ENCODE data around the gene FAR1. TPM values are rescaled to one million over a fixed set of nuclear protein-coding genes. Genes with fewer than 3 reads are reported as not detected.

FAR1 gene
- total RNA-seq, 1 donor from 2014 or later, result 69.0 TPM

DNA sequence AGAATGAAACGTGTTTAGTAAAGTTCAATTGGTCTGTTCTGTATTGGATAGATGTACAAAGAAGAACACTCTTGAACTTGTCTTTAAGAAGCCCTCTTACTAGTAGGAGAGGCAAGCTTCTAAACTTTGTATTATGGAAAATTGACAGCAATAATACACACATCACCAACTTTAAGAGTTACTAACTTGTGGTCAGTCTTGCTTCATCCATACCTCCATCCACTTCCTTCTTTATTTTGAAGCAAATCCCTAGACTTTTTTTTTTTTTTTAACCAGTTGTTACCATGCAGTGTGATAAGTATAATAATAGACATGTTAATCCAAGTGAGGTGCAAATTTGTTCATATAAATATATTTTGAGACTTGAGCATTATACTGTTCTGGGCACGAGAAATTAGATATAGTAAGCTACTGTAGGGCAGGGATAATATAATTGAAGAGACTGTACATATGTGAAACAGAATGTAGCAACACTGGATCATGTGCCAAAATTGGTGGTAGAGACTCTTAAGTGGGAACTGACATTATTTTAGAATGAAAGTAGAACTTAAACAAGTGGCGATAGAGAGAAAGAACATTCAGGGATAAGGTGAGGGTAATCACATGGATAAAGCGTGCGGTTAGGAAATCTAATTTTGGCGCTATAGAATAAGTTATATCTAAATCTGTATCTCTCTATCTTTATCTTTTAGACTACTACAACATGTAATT is 6.5 kb downstream of the FAR1 start:
- peaks cover 19% of the 10 kb centered on the region for H3K36me3 Mint-ChIP-seq
- TF ChIP-seq, protein P1, sequence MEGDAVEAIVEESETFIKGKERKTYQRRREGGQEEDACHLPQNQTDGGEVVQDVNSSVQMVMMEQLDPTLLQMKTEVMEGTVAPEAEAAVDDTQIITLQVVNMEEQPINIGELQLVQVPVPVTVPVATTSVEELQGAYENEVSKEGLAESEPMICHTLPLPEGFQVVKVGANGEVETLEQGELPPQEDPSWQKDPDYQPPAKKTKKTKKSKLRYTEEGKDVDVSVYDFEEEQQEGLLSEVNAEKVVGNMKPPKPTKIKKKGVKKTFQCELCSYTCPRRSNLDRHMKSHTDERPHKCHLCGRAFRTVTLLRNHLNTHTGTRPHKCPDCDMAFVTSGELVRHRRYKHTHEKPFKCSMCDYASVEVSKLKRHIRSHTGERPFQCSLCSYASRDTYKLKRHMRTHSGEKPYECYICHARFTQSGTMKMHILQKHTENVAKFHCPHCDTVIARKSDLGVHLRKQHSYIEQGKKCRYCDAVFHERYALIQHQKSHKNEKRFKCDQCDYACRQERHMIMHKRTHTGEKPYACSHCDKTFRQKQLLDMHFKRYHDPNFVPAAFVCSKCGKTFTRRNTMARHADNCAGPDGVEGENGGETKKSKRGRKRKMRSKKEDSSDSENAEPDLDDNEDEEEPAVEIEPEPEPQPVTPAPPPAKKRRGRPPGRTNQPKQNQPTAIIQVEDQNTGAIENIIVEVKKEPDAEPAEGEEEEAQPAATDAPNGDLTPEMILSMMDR (conservative IDR thresholded peaks at IDR 0.05), result no peak
- DNase-seq (ENCODE audit: extremely low spot score, unreplicated experiment), result no peak
- peaks cover 5% of the 10 kb centered on the region for H3K9me3 Mint-ChIP-seq
- peaks cover 32% of the 10 kb centered on the region for H3K4me1 Mint-ChIP-seq (ENCODE audit: unreplicated experiment)
- no peak overlapping the region for H3K27ac Mint-ChIP-seq
- H3K27me3 Mint-ChIP-seq, result no peaks in the 10 kb centered on the region
- H3K4me3 Mint-ChIP-seq, result no peak overlapping the region

DNA sequence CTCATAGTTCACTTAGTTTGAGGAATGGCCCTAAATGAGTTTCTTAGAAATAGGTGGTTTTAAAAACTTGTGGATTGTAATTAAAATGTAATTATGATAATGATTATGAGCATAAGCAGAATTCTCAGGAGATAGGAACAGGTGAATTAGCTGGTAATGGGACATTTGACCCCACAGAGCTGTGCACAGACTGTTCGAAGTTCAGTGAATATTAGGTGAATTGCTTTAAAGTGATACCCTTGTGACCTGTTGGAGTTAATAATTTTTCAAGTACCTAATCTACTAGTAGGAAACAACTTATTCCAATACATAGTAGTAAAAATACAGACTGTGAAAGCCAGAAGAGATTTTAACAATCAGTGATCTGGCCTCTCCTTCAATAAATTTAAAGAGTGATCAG is 8.1 kb downstream of the FAR1 start:
- no peak for DNase-seq (ENCODE audit: extremely low spot score, unreplicated experiment)
- TF ChIP-seq, protein P1 (conservative IDR thresholded peaks at IDR 0.05), result no peak
- Mint-ChIP-seq H3K4me1 (ENCODE audit: unreplicated experiment) (peaks cover 31% of the 10 kb centered on the region), H3K36me3 (peaks cover 12% of the 10 kb centered on the region), H3K9me3 (peaks cover 5% of the 10 kb centered on the region), H3K27ac (no peak overlapping the region), H3K4me3 (no peak overlapping the region), H3K27me3 (no peaks in the 10 kb centered on the region)

DNA sequence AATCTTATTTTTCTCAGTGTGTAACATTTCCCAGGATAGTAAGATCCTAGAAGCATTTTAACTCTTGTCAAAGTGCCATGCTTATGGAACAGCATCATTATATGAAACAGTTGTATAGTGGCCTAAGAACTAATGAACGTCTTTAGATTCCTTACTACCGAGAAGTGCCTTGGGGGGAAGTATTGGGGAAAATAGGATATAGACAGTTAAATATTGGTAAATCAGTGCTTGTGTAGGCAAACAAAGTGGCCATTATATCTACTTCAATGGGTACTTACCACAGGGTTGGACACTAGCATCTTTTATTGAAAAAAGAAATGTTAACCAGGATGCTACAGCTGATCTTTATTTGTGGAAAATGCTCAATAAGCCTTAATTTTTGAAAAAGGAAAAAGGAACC is 11.3 kb downstream of the FAR1 start:
- DNase-seq (ENCODE audit: extremely low spot score, unreplicated experiment), result no peak
- Mint-ChIP-seq H3K36me3 (peaks cover 3% of the 10 kb centered on the region), H3K27ac (no peak overlapping the region), H3K4me3 (no peak overlapping the region), H3K9me3 (peaks cover 5% of the 10 kb centered on the region), H3K27me3 (no peaks in the 10 kb centered on the region), H3K4me1 (ENCODE audit: unreplicated experiment) (peaks cover 19% of the 10 kb centered on the region)
- TF ChIP-seq, protein P1 (conservative IDR thresholded peaks at IDR 0.05), result no peak

DNA sequence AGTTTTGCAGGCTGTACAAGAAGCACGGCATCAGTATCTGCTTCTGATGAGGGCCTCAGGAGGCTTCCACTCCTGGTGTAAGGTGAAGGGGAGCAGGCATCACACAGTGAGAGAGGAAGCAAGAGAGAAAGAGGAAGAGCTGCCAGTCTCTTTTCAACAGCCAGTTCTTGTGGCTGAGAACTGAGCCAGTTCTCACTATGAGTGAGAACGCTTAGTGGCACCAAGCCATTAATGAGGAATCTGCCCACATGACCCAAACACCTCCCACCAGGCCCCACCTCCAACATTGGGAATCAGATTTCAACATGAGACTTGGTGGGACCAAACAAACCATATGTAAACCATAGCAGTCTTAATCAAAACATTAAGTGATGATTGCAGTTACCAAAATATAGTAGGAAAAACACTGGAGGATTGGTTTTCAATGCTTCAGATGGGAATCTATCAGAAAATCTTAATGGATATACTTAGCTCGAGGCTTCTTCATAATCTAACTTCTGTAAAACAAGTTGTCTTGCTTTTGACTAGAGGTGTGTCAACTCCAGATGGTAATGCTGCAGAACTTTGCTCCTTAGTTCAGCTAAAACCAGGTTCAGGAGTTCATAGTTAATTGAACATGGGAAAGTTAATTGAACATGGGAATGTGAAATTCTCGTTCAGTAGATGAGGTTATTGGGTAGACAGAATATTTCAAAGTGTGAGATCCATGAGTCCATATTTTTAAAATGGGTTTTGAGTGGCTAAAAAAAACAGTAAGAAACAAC is 12.2 kb downstream of the FAR1 start:
- H3K27me3 Mint-ChIP-seq, result no peaks in the 10 kb centered on the region
- H3K9me3 Mint-ChIP-seq, result peaks cover 5% of the 10 kb centered on the region
- no peak for DNase-seq (ENCODE audit: extremely low spot score, unreplicated experiment)
- H3K4me1 Mint-ChIP-seq (ENCODE audit: unreplicated experiment), result peaks cover 15% of the 10 kb centered on the region
- TF ChIP-seq, protein P1 (conservative IDR thresholded peaks at IDR 0.05), result no peak
- H3K4me3 Mint-ChIP-seq, result no peak overlapping the region
- H3K27ac Mint-ChIP-seq, result no peak overlapping the region
- peaks cover 3% of the 10 kb centered on the region for H3K36me3 Mint-ChIP-seq

DNA sequence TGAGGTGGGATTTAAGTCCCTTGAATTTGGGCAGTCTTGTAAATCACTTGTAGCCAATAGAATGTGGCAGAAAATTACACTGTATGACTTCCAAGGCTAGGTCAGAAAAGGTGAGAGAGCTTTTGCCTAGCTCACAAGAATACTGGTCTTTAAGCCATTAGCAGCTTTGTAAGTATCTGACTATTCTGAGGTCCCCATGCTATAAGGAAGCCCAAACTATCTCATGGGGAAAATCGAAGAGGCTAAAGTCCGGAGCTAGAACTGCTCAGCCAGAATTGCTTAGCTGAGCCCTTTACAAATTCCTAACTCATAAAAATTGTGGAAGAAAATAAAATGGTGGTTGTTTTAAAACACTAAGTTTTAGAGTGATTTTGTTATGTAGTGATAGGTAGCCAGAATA is 13.0 kb downstream of the FAR1 start:
- no peaks in the 10 kb centered on the region for H3K27me3 Mint-ChIP-seq
- peaks cover 5% of the 10 kb centered on the region for H3K9me3 Mint-ChIP-seq
- TF ChIP-seq, protein P1 (conservative IDR thresholded peaks at IDR 0.05), result no peak
- no peak overlapping the region for H3K4me3 Mint-ChIP-seq
- no peak for DNase-seq (ENCODE audit: extremely low spot score, unreplicated experiment)
- peaks cover 3% of the 10 kb centered on the region for H3K36me3 Mint-ChIP-seq
- H3K4me1 Mint-ChIP-seq (ENCODE audit: unreplicated experiment), result peaks cover 15% of the 10 kb centered on the region
- no peak overlapping the region for H3K27ac Mint-ChIP-seq
